Activated T-cell treated with anti-CD3 and anti-CD28 coated beads, Interleukin-2, amount 50 U/mL, for 72 hours (primary cell): ENCODE measurements around the gene RELN. TPM values are rescaled to one million over a fixed set of nuclear protein-coding genes. Genes with fewer than 3 reads are reported as not detected.

Experiments
- ATAC-seq, 2 donors: fragments of 150-1000 bp; cut with Tn5 transposase; replicated peaks in 1 of 2; 2 replicates each; pipeline ENCODE4 v1.10.0; 2021; ENCODE audit warnings: moderate library complexity in 2 of 2, mild to moderate bottlenecking in 1 of 2
- DNase-seq, 2 donors: peaks; one replicate each; pipeline ENCODE4 v3.0.0; 2021 to 2022; ENCODE audit warnings: mixed read lengths in 1 of 2
- H3K27ac Mint-ChIP-seq: one replicate; pipeline ENCODE4 v1.8.0; 2022; ENCODE audit warnings: mild to moderate bottlenecking, moderate library complexity, mixed read lengths
- H3K27me3 Mint-ChIP-seq: one replicate; pipeline ENCODE4 v1.8.0; 2022; ENCODE audit warnings: low read depth, mixed read lengths
- H3K36me3 Mint-ChIP-seq, 2 donors: one replicate each; pipeline ENCODE4 v1.8.0; 2022; ENCODE audit warnings: mixed read lengths in 2 of 2, mild to moderate bottlenecking in 1 of 2; ENCODE audit not compliant: insufficient read depth in 2 of 2
- H3K4me1 Mint-ChIP-seq: one replicate; pipeline ENCODE4 v1.8.0; 2022; ENCODE audit warnings: low read depth, mixed read lengths
- H3K4me3 Mint-ChIP-seq, 2 donors: one replicate each; pipeline ENCODE4 v1.8.0; 2022; ENCODE audit warnings: mild to moderate bottlenecking in 2 of 2, mixed read lengths in 2 of 2, moderate library complexity in 2 of 2
- H3K9me3 Mint-ChIP-seq, 2 donors: one replicate each; pipeline ENCODE4 v1.8.0; 2022; ENCODE audit warnings: mixed read lengths in 2 of 2
- total RNA-seq, 2 donors: library from RNA; stranded (reverse); gene quantifications; one replicate each; pipeline ENCODE4 v1.2.3, GENCODE V29; 2022

Gene RELN
- total RNA-seq, 2 donors from 2014 or later = not detected

- Mint-ChIP-seq H3K9me3 (peaks cover 0 to 3% of the 10 kb centered on the region in 2 donors), H3K4me3 (no peak overlapping the region), H3K4me1 (no peaks in the 10 kb centered on the region), H3K36me3 (peaks cover 0 to 2% of the 10 kb centered on the region in 2 donors), H3K27ac (no peak overlapping the region), H3K27me3 (peaks cover 7% of the 10 kb centered on the region)
- no peak for ATAC-seq
- DNase-seq = no peak
Observed at GRCh38 chr7:103694304-103694703, 295.2 kb downstream of the RELN start.

GRCh38 chr7:103691291-103691690 is 298.2 kb downstream of the RELN start:
- Mint-ChIP-seq H3K4me1 (no peaks in the 10 kb centered on the region), H3K9me3 (no peaks in the 10 kb centered on the region), H3K27ac (no peak overlapping the region), H3K4me3 (no peak overlapping the region), H3K36me3 (no peaks in the 10 kb centered on the region), H3K27me3 (peaks cover 12% of the 10 kb centered on the region)
- ATAC-seq (no peak), DNase-seq (no peak)

DNA sequence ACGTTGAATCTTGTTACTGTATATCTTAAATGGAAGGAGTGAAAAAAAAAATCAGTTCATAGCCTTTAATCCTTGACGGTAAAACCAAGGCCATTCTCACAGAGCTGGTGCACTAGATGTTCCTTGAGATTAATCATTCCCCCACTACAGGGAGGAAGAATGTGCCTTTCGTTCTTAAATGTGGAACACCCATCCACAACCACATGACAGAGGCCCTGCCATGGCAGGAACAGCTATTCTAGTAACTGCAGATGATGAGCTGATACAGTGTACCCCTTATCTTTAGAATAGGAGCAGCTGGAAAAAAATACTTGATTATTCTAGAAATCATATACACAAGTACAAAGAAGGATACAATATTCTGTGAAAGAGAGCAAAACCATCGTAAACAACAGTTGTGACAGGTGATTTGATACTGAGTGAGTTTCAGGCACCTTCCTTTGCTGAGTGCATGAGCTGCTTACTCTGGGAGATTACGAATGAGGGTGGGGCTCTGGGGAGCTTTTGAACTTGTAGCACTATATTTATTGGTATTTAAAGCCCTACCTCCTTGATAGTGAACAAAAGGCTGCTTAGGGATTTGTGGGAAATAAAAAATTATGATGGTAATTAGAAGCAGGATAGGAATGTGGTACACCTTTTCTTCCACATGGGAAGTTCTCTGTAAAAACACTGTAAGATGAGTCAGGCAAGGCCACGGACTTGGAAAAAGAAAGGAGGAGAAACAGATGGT is 299.1 kb downstream of the RELN start:
- H3K9me3 Mint-ChIP-seq = no peaks in the 10 kb centered on the region
- H3K4me1 Mint-ChIP-seq = no peaks in the 10 kb centered on the region
- no peak overlapping the region for H3K27ac Mint-ChIP-seq
- DNase-seq (no peak), ATAC-seq (no peak)
- H3K36me3 Mint-ChIP-seq = no peaks in the 10 kb centered on the region
- H3K27me3 Mint-ChIP-seq = peaks cover 15% of the 10 kb centered on the region
- H3K4me3 Mint-ChIP-seq = no peak overlapping the region

DNA sequence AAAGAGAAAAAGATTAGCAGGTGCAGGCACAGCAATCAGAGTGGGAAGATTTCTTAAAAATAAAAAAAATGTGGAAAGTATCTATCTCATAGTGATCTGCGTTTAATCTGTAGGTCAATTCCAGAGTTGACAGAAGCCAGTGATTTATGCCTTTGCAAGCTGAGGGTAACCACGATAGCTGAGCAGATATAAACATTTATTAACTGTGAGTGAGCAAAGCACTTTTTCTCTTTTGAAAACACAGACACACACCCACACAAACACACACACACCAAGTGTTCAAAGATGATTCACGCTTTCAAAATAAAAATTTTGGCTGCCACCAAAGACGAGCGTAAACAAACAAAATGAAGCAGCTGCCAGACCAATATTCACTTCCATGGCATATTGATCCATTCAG is 300.2 kb downstream of the RELN start:
- ATAC-seq (no peak), DNase-seq (no peak)
- Mint-ChIP-seq H3K27ac (no peak overlapping the region), H3K4me1 (no peaks in the 10 kb centered on the region), H3K36me3 (no peaks in the 10 kb centered on the region), H3K27me3 (peaks cover 15% of the 10 kb centered on the region), H3K4me3 (no peak overlapping the region), H3K9me3 (peaks cover 0 to under 1% of the 10 kb centered on the region in 2 donors)

- no peak overlapping the region for H3K4me3 Mint-ChIP-seq
- no peaks in the 10 kb centered on the region for H3K4me1 Mint-ChIP-seq
- ATAC-seq = no peak
- no peak for DNase-seq
- H3K27ac Mint-ChIP-seq = no peak overlapping the region
- H3K36me3 Mint-ChIP-seq = no peaks in the 10 kb centered on the region
- H3K27me3 Mint-ChIP-seq = peaks cover 15% of the 10 kb centered on the region
- peaks cover 0 to 3% of the 10 kb centered on the region in 2 donors for H3K9me3 Mint-ChIP-seq
Observed at GRCh38 chr7:103687951-103688350, 301.5 kb downstream of the RELN start.

- Mint-ChIP-seq H3K36me3 (no peaks in the 10 kb centered on the region), H3K4me3 (no peak overlapping the region), H3K27me3 (peaks cover 15% of the 10 kb centered on the region), H3K27ac (no peak overlapping the region), H3K9me3 (peaks cover 0 to 3% of the 10 kb centered on the region in 2 donors), H3K4me1 (no peaks in the 10 kb centered on the region)
- no peak for ATAC-seq
- no peak for DNase-seq
Observed at GRCh38 chr7:103687272-103687671, 302.2 kb downstream of the RELN start.

DNA sequence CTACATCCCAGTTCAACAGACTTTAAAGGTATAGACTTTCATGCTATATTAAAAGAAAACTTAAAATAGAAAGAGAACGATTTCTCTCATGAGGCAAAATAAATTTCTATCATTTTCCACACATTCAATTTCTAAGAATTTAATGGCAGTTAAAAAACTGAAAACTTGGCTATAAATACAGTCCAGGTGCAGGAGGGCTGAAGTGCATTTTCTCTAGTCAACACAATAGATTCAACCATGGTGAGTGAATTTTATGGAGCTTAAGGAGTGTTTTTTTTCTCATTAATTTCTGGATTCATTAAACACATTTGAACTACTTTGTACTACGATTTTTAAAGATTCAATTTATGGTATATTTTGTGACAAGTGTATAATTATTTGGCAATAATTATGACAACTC is 302.7 kb downstream of the RELN start:
- no peak for DNase-seq
- H3K27ac Mint-ChIP-seq = no peak overlapping the region
- H3K4me3 Mint-ChIP-seq = no peak overlapping the region
- H3K9me3 Mint-ChIP-seq = peaks cover 0 to 3% of the 10 kb centered on the region in 2 donors
- no peaks in the 10 kb centered on the region for H3K4me1 Mint-ChIP-seq
- no peak for ATAC-seq
- H3K27me3 Mint-ChIP-seq = peaks cover 15% of the 10 kb centered on the region
- H3K36me3 Mint-ChIP-seq = no peaks in the 10 kb centered on the region

- Mint-ChIP-seq H3K4me3 (no peak overlapping the region), H3K36me3 (no peaks in the 10 kb centered on the region), H3K27me3 (peaks cover 15% of the 10 kb centered on the region), H3K9me3 (peaks cover 0 to 3% of the 10 kb centered on the region in 2 donors), H3K27ac (no peak overlapping the region), H3K4me1 (no peaks in the 10 kb centered on the region)
- ATAC-seq (no peak), DNase-seq (no peak)
Observed at GRCh38 chr7:103686064-103686463, 303.4 kb downstream of the RELN start.

- Mint-ChIP-seq H3K4me3 (no peak overlapping the region), H3K36me3 (no peaks in the 10 kb centered on the region), H3K4me1 (no peaks in the 10 kb centered on the region), H3K27ac (no peak overlapping the region), H3K9me3 (peaks cover 0 to 3% of the 10 kb centered on the region in 2 donors), H3K27me3 (peaks cover 15% of the 10 kb centered on the region)
- no peak for DNase-seq
- ATAC-seq = no peak
Observed at GRCh38 chr7:103685646-103686045, 303.8 kb downstream of the RELN start.

DNA sequence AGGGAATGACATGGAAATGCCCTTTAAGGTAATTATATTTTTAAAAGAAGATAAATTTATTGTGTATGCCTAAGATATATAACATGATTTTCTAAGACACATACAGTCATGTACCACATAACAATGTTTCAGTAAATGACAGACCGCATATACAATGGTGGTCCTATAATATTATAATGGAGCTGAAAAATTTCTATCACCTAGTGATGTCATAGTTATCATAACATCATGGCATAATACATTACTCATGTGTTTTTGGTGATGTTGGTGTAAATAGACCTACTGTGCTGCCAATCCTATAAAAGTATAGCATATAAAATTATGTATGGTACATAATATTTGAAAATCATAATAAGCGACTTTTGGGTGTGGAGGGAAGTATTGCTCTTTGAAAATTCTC is 306.1 kb downstream of the RELN start:
- no peak for DNase-seq
- Mint-ChIP-seq H3K9me3 (peaks cover 0 to 3% of the 10 kb centered on the region in 2 donors), H3K4me1 (no peaks in the 10 kb centered on the region), H3K27me3 (peaks cover 11% of the 10 kb centered on the region), H3K36me3 (no peaks in the 10 kb centered on the region), H3K27ac (no peak overlapping the region), H3K4me3 (no peak overlapping the region)
- no peak for ATAC-seq

- DNase-seq (no peak), ATAC-seq (no peak)
- H3K9me3 Mint-ChIP-seq = peaks cover 3 to 4% of the 10 kb centered on the region in 2 donors
- H3K27me3 Mint-ChIP-seq = no peaks in the 10 kb centered on the region
- H3K27ac Mint-ChIP-seq = no peak overlapping the region
- no peaks in the 10 kb centered on the region for H3K36me3 Mint-ChIP-seq
- H3K4me3 Mint-ChIP-seq = no peak overlapping the region
- H3K4me1 Mint-ChIP-seq = no peaks in the 10 kb centered on the region
Observed at GRCh38 chr7:103680161-103681144, 309.0 kb downstream of the RELN start.

GRCh38 chr7:103679151-103680132 is 310.0 kb downstream of the RELN start:
- Mint-ChIP-seq H3K36me3 (no peaks in the 10 kb centered on the region), H3K27me3 (no peaks in the 10 kb centered on the region), H3K27ac (no peak overlapping the region), H3K4me1 (no peaks in the 10 kb centered on the region), H3K9me3 (peaks cover 4 to 5% of the 10 kb centered on the region in 2 donors), H3K4me3 (no peak overlapping the region)
- ATAC-seq (no peak), DNase-seq (no peak)
